ENCODE measurements around the gene ALDH1B1.

ALDH1B1 gene

GRCh38 chr9:38387066-38387465 is 5.4 kb upstream of the ALDH1B1 start:
- no peak overlapping the region for H3K4me3 ChIP-seq (ENCODE audit: low read depth, low read length)
- TF ChIP-seq CTCF (IDR thresholded peaks at IDR 0.05; ENCODE audit: borderline replicate concordance, insufficient read depth, low read depth, low read length): no peak

- TF ChIP-seq CTCF (IDR thresholded peaks at IDR 0.05; ENCODE audit: borderline replicate concordance, insufficient read depth, low read depth, low read length): no peak
These were observed 4.8 kb upstream of the ALDH1B1 start for GRCh38 chr9:38387751-38388150.

GRCh38 chr9:38388283-38389223 is 3.9 kb upstream of the ALDH1B1 start:
- no peak for TF ChIP-seq CTCF (IDR thresholded peaks at IDR 0.05; ENCODE audit: borderline replicate concordance, insufficient read depth, low read depth, low read length)
- H3K4me3 ChIP-seq (ENCODE audit: low read depth, low read length): no peak overlapping the region

More at GRCh38 chr9:38387751-38388150, 4.8 kb upstream of the ALDH1B1 start:
- no peak overlapping the region for H3K4me3 ChIP-seq (ENCODE audit: low read depth, low read length)

GRCh38 chr9:38389313-38389712 is 3.2 kb upstream of the ALDH1B1 start:
- no peak overlapping the region for H3K4me3 ChIP-seq (ENCODE audit: low read depth, low read length)
- TF ChIP-seq CTCF (IDR thresholded peaks at IDR 0.05; ENCODE audit: borderline replicate concordance, insufficient read depth, low read depth, low read length): no peak

GRCh38 chr9:38390442-38390841 is 2.1 kb upstream of the ALDH1B1 start:
- TF ChIP-seq CTCF (IDR thresholded peaks at IDR 0.05; ENCODE audit: borderline replicate concordance, insufficient read depth, low read depth, low read length): no peak
- no peak overlapping the region for H3K4me3 ChIP-seq (ENCODE audit: low read depth, low read length)

- TF ChIP-seq CTCF (IDR thresholded peaks at IDR 0.05; ENCODE audit: borderline replicate concordance, insufficient read depth, low read depth, low read length): no peak
- no peak overlapping the region for H3K4me3 ChIP-seq (ENCODE audit: low read depth, low read length)
These were observed 1.7 kb upstream of the ALDH1B1 start for GRCh38 chr9:38390851-38391250.
